SU-DHL-6 (cell line): ENCODE measurements around the gene HAGHL.

Experiments
- H2AFZ ChIP-seq: fragments of 200-600 bp; sonication (generic); 2 replicates; pipeline ENCODE4 v1.6.1; 2014; ENCODE audit warnings: low read depth, mild to moderate bottlenecking, moderate library complexity, mixed read lengths, antibody characterized with exemption, low read length; ENCODE audit not compliant: severe bottlenecking
- H3F3A ChIP-seq: fragments of 200-600 bp; shearing (Covaris generic); 2 replicates; pipeline ENCODE4 v1.6.0; 2016; ENCODE audit warnings: antibody characterized with exemption, mild to moderate bottlenecking; ENCODE audit not compliant: insufficient read depth
- H3K27ac ChIP-seq: fragments of 200-600 bp; sonication (generic); 2 replicates; pipeline ENCODE4 v1.5.1; 2016; ENCODE audit warnings: low read depth, mild to moderate bottlenecking, low read length, moderate library complexity, mixed read lengths
- H3K27me3 ChIP-seq: fragments of 200-600 bp; sonication (generic), shearing (Covaris generic); 2 replicates; pipeline ENCODE4 v1.6.0; 2014; ENCODE audit warnings: mild to moderate bottlenecking, low read length
- H3K36me3 ChIP-seq: fragments of 200-600 bp; sonication (generic); 2 replicates; pipeline ENCODE4 v1.6.1; 2014; ENCODE audit warnings: mild to moderate bottlenecking, low read length, mixed read lengths
- H3K4me2 ChIP-seq: fragments of 300-600, 200-600 bp; shearing (Covaris generic), sonication (generic); 2 replicates; pipeline ENCODE4 v1.6.0; 2014; ENCODE audit warnings: low read length, low read depth, mild to moderate bottlenecking; ENCODE audit not compliant: poor library complexity, severe bottlenecking
- H3K4me3 ChIP-seq: fragments of 200-600 bp; sonication (generic); 2 replicates; pipeline ENCODE4 v1.5.1; 2014; ENCODE audit warnings: antibody characterized with exemption, low read length, mild to moderate bottlenecking, mixed read lengths; ENCODE audit not compliant: insufficient read depth, poor library complexity, severe bottlenecking
- H3K79me2 ChIP-seq: fragments of 200-600 bp; sonication (generic); 2 replicates; pipeline ENCODE4 v1.6.1; 2014; ENCODE audit warnings: mild to moderate bottlenecking, low read length, moderate library complexity; ENCODE audit not compliant: insufficient read depth
- H3K9ac ChIP-seq: fragments of 200-600 bp; sonication (generic); 2 replicates; pipeline ENCODE4 v1.7.0; 2014; ENCODE audit warnings: mild to moderate bottlenecking, low read length
- H3K9me2 ChIP-seq: fragments of 200-600 bp; sonication (generic); replicated peaks from 2 replicates; pipeline ENCODE4 v1.6.1; 2014; ENCODE audit warnings: low read length; ENCODE audit not compliant: insufficient read depth
- H3K9me3 ChIP-seq: fragments of 200-600 bp; sonication (generic); 2 replicates; pipeline ENCODE4 v1.6.1; 2014; ENCODE audit warnings: low read length, mixed read lengths; ENCODE audit not compliant: insufficient read depth
- H4K20me1 ChIP-seq: fragments of 200-600 bp; sonication (generic); 2 replicates; pipeline ENCODE4 v1.6.1; 2014; ENCODE audit warnings: low read depth, mild to moderate bottlenecking, antibody characterized with exemption, low read length, moderate library complexity, mixed read lengths
- CTCF ChIP-seq: fragments of 200-600 bp; sonication (generic); IDR thresholded peaks from one replicate; pipeline ENCODE4 v1.5.1; 2017; ENCODE audit warnings: antibody characterized with exemption, mild to moderate bottlenecking, low read length, moderate library complexity; ENCODE audit not compliant: insufficient read depth, poor library complexity, severe bottlenecking
- EZH2phosphoT487 ChIP-seq: fragments of 200-600 bp; sonication (generic), shearing (Covaris generic); conservative IDR thresholded peaks from 2 replicates; pipeline ENCODE4 v1.6.1; 2018; ENCODE audit warnings: mild to moderate bottlenecking, antibody characterized with exemption, low read length, moderate library complexity, mixed read lengths

The HAGHL gene

GRCh38 chr16:747978-748746 is 21.3 kb downstream of the HAGHL start:
- Histone ChIP-seq H3K36me3 (no peaks in the 10 kb centered on the region), H3K9me2 (no peaks in the 10 kb centered on the region), H3K27me3 (no peaks in the 10 kb centered on the region), H4K20me1 (no peaks in the 10 kb centered on the region), H3K4me3 (no peak overlapping the region), H3F3A (no peaks in the 10 kb centered on the region), H2AFZ (no peak overlapping the region), H3K4me2 (no peak overlapping the region), H3K9me3 (no peaks in the 10 kb centered on the region), H3K79me2 (no peaks in the 10 kb centered on the region), H3K27ac (no peak overlapping the region), H3K9ac (no peak overlapping the region)
- TF ChIP-seq CTCF: no peak

DNA sequence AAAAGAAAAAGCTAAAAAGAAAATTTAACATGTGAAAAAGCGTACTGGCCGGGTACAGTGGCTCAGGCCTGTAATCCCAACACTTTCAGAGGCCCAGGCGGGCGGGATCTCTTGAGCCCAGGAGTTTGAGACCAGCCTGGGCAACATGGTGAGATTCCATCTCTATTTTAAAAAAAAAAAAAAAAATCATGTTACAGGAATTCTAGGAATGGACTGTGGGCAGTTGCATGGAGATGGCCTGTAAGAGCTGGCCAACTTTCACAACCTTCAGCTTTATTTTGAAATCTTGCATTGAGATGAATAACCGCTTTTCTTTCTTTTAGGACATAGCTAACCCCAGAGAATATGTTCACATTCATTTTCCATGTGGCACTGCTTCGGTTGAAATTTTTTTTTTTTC is 22.1 kb downstream of the HAGHL start:
- Histone ChIP-seq H3K9me2 (no peaks in the 10 kb centered on the region), H3K4me3 (no peak overlapping the region), H3F3A (no peaks in the 10 kb centered on the region), H4K20me1 (no peaks in the 10 kb centered on the region), H3K4me2 (no peak overlapping the region), H3K27ac (no peak overlapping the region), H3K79me2 (no peaks in the 10 kb centered on the region), H3K27me3 (no peaks in the 10 kb centered on the region), H3K9ac (no peak overlapping the region), H3K36me3 (no peaks in the 10 kb centered on the region), H3K9me3 (no peaks in the 10 kb centered on the region), H2AFZ (no peak overlapping the region)
- TF ChIP-seq EZH2phosphoT487 (no peak), CTCF (no peak)

- no peak overlapping the region for H3K9ac ChIP-seq
- no peaks in the 10 kb centered on the region for H3K27me3 ChIP-seq
- H3K79me2 ChIP-seq: no peaks in the 10 kb centered on the region
- no peaks in the 10 kb centered on the region for H3K36me3 ChIP-seq
- TF ChIP-seq CTCF (no peak), EZH2phosphoT487 (no peak)
- H2AFZ ChIP-seq: no peak overlapping the region
- H4K20me1 ChIP-seq: no peaks in the 10 kb centered on the region
- H3F3A ChIP-seq: no peaks in the 10 kb centered on the region
- no peak overlapping the region for H3K4me2 ChIP-seq
- no peaks in the 10 kb centered on the region for H3K9me3 ChIP-seq
- H3K4me3 ChIP-seq: no peak overlapping the region
- H3K27ac ChIP-seq: no peak overlapping the region
- H3K9me2 ChIP-seq: no peaks in the 10 kb centered on the region
Observed at GRCh38 chr16:750485-750884, 23.6 kb downstream of the HAGHL start.
